HepG2 (cell line): ENCODE results near the gene TRAPPC5. TPM values are rescaled to one million over a fixed set of nuclear protein-coding genes. Genes with fewer than 3 reads are reported as not detected.

ENCODE experiments used
- ATAC-seq: fragments of 200-7000 bp; cut with Tn5 transposase; 3 replicates; pipeline ENCODE4 v1.9.1; 2020; ENCODE audit warnings: mild to moderate bottlenecking, moderate library complexity
- BruUV-seq: library from RNA; stranded (reverse); fragments of 400-500 nt; replicated peaks from 2 replicates; lab custom pipeline; 2021; lab: Mats Ljungman, UMichigan
- CTCF ChIA-PET: fragments of 300-600 bp; formaldehyde crosslinking; extraction: SDS; loops from one replicate; lab custom pipeline; 2021; ENCODE audit warnings: low total read pairs, inconsistent platforms, low intra/inter-chr PET ratio; lab: Yijun Ruan, JAX
- POLR2A ChIA-PET: fragments of 350-600 bp; sonication (Branson Sonifier 250); formaldehyde crosslinking; loops from one replicate; lab custom pipeline; 2020; ENCODE audit warnings: antibody characterized with exemption, inconsistent platforms; lab: Yijun Ruan, JAX
- DNase-seq: peaks from one replicate; pipeline ENCODE4 v3.0.0-alpha.2; 2015; ENCODE audit warnings: low spot score
- FAIRE-seq: peaks from 3 replicates; lab custom pipeline; 2011; peaks lifted over from hg19 to GRCh38; lab: Jason Lieb, UNC
- H2AFZ ChIP-seq: one replicate; pipeline ENCODE4 v1.6.1; 2011; ENCODE audit warnings: low read length, inconsistent platforms
- H3K27ac ChIP-seq: fragments of 300-600 bp; 3 replicates; pipeline ENCODE4 v1.8.0; 2011; ENCODE audit warnings: mixed run types, mild to moderate bottlenecking, mixed read lengths, low read length, inconsistent platforms; ENCODE audit not compliant: insufficient read depth; ENCODE audit errors: extremely low read length
- H3K27me3 ChIP-seq, 2 experiments: fragments of 200-600 bp in 1 of 2; 2 replicates in 1 of 2; 3 replicates in 1 of 2; pipeline versions ENCODE4 v1.6.0 to v1.8.0; 2011; ENCODE audit warnings: low read length in 2 of 2, mild to moderate bottlenecking in 2 of 2, moderate library complexity in 2 of 2, inconsistent platforms in 1 of 2; ENCODE audit not compliant: insufficient read depth in 2 of 2, control insufficient read depth in 1 of 2
- H3K36me3 ChIP-seq, 2 experiments: fragments of 200-600 bp in 1 of 2; replicated peaks in 1 of 2; 2 replicates in 1 of 2; 3 replicates in 1 of 2; pipeline versions ENCODE4 v1.5.1 to v1.8.0; 2011; ENCODE audit warnings: low read length in 2 of 2, inconsistent platforms in 1 of 2; ENCODE audit not compliant: insufficient read depth in 2 of 2, control insufficient read depth in 1 of 2
- H3K4me1 ChIP-seq: 2 replicates; pipeline ENCODE4 v1.5.1; 2012; ENCODE audit warnings: low read length, inconsistent platforms; ENCODE audit not compliant: insufficient read depth
- H3K4me2 ChIP-seq: 2 replicates; pipeline ENCODE4 v1.6.0; 2011; ENCODE audit warnings: low read depth, low read length, inconsistent platforms
- H3K4me3 ChIP-seq, 3 experiments: fragments of 200-600 bp in 1 of 3; sonication (generic), shearing (Covaris generic) in 1 of 3; replicated peaks in 1 of 3; 2 replicates each; pipeline ENCODE4 v1.5.1; 2011 to 2016; ENCODE audit warnings: low read length in 3 of 3, inconsistent platforms in 2 of 3, low read depth in 2 of 3, mild to moderate bottlenecking in 2 of 3, control low read depth in 1 of 3, mixed read lengths in 1 of 3; ENCODE audit not compliant: insufficient read depth in 1 of 3
- H3K79me2 ChIP-seq: one replicate; pipeline ENCODE4 v1.6.1; 2011; ENCODE audit warnings: low read length, inconsistent platforms; ENCODE audit not compliant: insufficient read depth
- H3K9ac ChIP-seq: 2 replicates; pipeline ENCODE4 v1.6.0; 2011; ENCODE audit warnings: mild to moderate bottlenecking, low read depth, low read length, inconsistent platforms; ENCODE audit not compliant: insufficient read depth
- H3K9me3 ChIP-seq: 2 replicates; pipeline ENCODE4 v1.5.1; 2012; ENCODE audit warnings: mild to moderate bottlenecking, low read length
- H4K20me1 ChIP-seq: 2 replicates; pipeline ENCODE4 v1.6.0; 2011; ENCODE audit warnings: inconsistent platforms, mild to moderate bottlenecking, low read length, moderate library complexity; ENCODE audit not compliant: insufficient read depth
- AHR ChIP-seq: IDR thresholded peaks from 2 replicates; pipeline ENCODE4 v1.6.1; 2018; ENCODE audit warnings: missing genetic modification reagents, missing compliant biosample characterization
- ATF1 ChIP-seq: IDR thresholded peaks from 2 replicates; pipeline ENCODE4 v1.6.1; 2016; ENCODE audit warnings: mild to moderate bottlenecking, control low read depth
- ETV6 ChIP-seq: sonication (generic); formaldehyde crosslinking; conservative IDR thresholded peaks from 2 replicates; pipeline ENCODE4 v1.4.0; 2020; ENCODE audit warnings: missing genetic modification reagents
- FOXO1 ChIP-seq: sonication (generic); formaldehyde crosslinking; IDR thresholded peaks from 2 replicates; pipeline ENCODE4 v1.4.0; 2020; ENCODE audit warnings: missing genetic modification reagents
- GATA4 ChIP-seq: sonication (generic); IDR thresholded peaks from 2 replicates; pipeline ENCODE4 v1.6.1; 2016; ENCODE audit warnings: antibody characterized with exemption, low read depth, borderline replicate concordance
- HNF1B ChIP-seq: sonication (generic); formaldehyde crosslinking; IDR thresholded peaks from 2 replicates; pipeline ENCODE4 v1.5.1; 2020; ENCODE audit warnings: mild to moderate bottlenecking, moderate library complexity, missing genetic modification reagents
- IRX3 ChIP-seq: sonication (generic); formaldehyde crosslinking; IDR thresholded peaks from 2 replicates; pipeline ENCODE4 v1.8.1; 2023; ENCODE audit warnings: mild to moderate bottlenecking, low read depth, missing genetic modification reagents, borderline replicate concordance
- MTF2 ChIP-seq: sonication (generic); formaldehyde crosslinking; IDR thresholded peaks from 2 replicates; pipeline ENCODE4 v1.5.0; 2020; ENCODE audit warnings: missing genetic modification reagents, borderline replicate concordance
- NFE2L1 ChIP-seq: sonication (generic); formaldehyde crosslinking; IDR thresholded peaks from 2 replicates; pipeline ENCODE4 v1.4.0; 2020; ENCODE audit warnings: missing genetic modification reagents, mild to moderate bottlenecking, borderline replicate concordance
- NFRKB ChIP-seq: fragments of 450-650 bp; IDR thresholded peaks from 2 replicates; pipeline ENCODE4 v1.6.1; 2017
- NFYB ChIP-seq: sonication (generic); formaldehyde crosslinking; IDR thresholded peaks from 2 replicates; pipeline ENCODE4 v1.4.0; 2020; ENCODE audit warnings: missing genetic modification reagents
- NFYC ChIP-seq: IDR thresholded peaks from 2 replicates; pipeline ENCODE4 v1.6.1; 2016; ENCODE audit warnings: missing genetic modification reagents, missing compliant biosample characterization
- NPAS2 ChIP-seq: sonication (generic); formaldehyde crosslinking; IDR thresholded peaks from 2 replicates; pipeline ENCODE4 v1.8.0; 2022; ENCODE audit warnings: mild to moderate bottlenecking, missing genetic modification reagents, borderline replicate concordance
- SIN3A ChIP-seq: IDR thresholded peaks from 2 replicates; pipeline ENCODE4 v1.6.1; 2011; ENCODE audit warnings: low read depth, mild to moderate bottlenecking, control low read depth, low read length, borderline replicate concordance
- SP2 ChIP-seq: sonication (generic); formaldehyde crosslinking; IDR thresholded peaks from 2 replicates; pipeline ENCODE4 v1.5.1; 2020; ENCODE audit warnings: mild to moderate bottlenecking, missing genetic modification reagents
- SRSF9 ChIP-seq: fragments of 200-400 bp; formaldehyde crosslinking; IDR thresholded peaks from 2 replicates; pipeline ENCODE4 v1.6.1; 2018; ENCODE audit warnings: borderline replicate concordance, mild to moderate bottlenecking, low read depth, low read length; ENCODE audit not compliant: insufficient read depth, poor library complexity, severe bottlenecking
- ZBTB38 ChIP-seq: sonication (generic); formaldehyde crosslinking; IDR thresholded peaks from 2 replicates; pipeline ENCODE4 v1.5.1; 2020; ENCODE audit warnings: mild to moderate bottlenecking, missing genetic modification reagents
- ZNF460 ChIP-seq: sonication (generic); formaldehyde crosslinking; IDR thresholded peaks from 2 replicates; pipeline ENCODE4 v1.5.1; 2020; ENCODE audit warnings: missing genetic modification reagents, mild to moderate bottlenecking, borderline replicate concordance
- WGBS: methylation state at CpG from one replicate; pipeline ENCODE4 v1.1.6; 2017; ENCODE audit warnings: low lambda C conversion rate; 5-methylcytosine and 5-hydroxymethylcytosine counted together
- in situ Hi-C: cut with HindIII; loops from 2 replicates; pipeline ENCODE4 v1.10.0; 2017; ENCODE audit warnings: low pct_unique_long_range_greater_than_20kb; ENCODE audit not compliant: extremely low pct_ligation_motif_present
- intact Hi-C: fragments of 100-400 bp; cut with micrococcal nuclease; formaldehyde crosslinking; loops from one replicate; pipeline ENCODE4 v1.10.0; 2022; ENCODE audit not compliant: unreplicated experiment
- polyA plus RNA-seq, 8 experiments: library from polyadenylated mRNA; depleted of rRNA in 3 of 8; stranded (reverse) in 7 of 8; unstranded in 1 of 8; fragments of >200 nt; fragmentation: Illumina TruSeq in 4 of 8; extraction: Trizol in 4 of 8; gene quantifications; 2 replicates each; pipeline versions ENCODE4 v1.2.1 to v1.2.3, GENCODE V29; 2011 to 2016; ENCODE audit warnings: low read depth in 4 of 8, missing spikeins in 1 of 8, mixed read lengths in 1 of 8; ENCODE audit not compliant: insufficient read depth in 1 of 8
- total RNA-seq, 5 experiments: library from RNA; depleted of rRNA; stranded (reverse); fragments of >200 nt; fragmentation: Illumina TruSeq; extraction: Trizol; gene quantifications; 2 replicates each; pipeline ENCODE4 v1.2.3, GENCODE V29; 2016; ENCODE audit warnings: low read depth in 1 of 5
- TF ChIP-seq, protein P1 (sequence below): sonication (generic); formaldehyde crosslinking; IDR thresholded peaks from 2 replicates; pipeline ENCODE4 v1.4.0; 2020; ENCODE audit warnings: low read depth, mild to moderate bottlenecking, missing genetic modification reagents
- TF ChIP-seq, protein P2 (sequence below): IDR thresholded peaks from 2 replicates; pipeline ENCODE4 v1.6.1; 2016; ENCODE audit warnings: control low read depth

The TRAPPC5 gene
- total and polyA plus RNA-seq, 2 of the 13 experiments (the other 11 are each of a cell fraction or from before 2014, with no cell fraction given) = 38.5 to 78.7 TPM

DNA sequence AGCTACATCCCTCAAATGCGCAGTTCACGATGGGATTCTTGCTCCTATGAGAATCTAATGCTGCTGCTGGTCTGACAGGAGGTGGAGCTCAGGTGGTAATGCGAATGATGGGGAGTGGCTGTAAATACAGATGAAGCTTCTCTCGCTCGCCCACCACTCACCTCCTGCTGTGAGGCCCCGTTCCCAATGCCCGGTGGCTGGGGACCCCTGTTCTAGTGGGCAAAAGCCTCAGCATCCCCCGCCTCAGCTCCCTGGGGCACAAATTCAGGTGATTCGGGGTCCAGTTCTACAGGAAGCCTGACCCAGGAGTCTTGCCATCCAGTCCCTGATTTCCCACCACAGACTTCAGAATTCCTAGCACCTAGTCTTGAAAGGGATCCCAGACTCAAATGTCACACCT lies 8.1 kb upstream of the TRAPPC5 start (continued):
- TF ChIP-seq SRSF9 (no peak), SIN3A (no peak)

- intact Hi-C loops (no loop called here), in situ Hi-C loops (no loop called here)
- DNase-seq (peak; percentile 21), FAIRE-seq (no peak), ATAC-seq (peak; percentile 64)
- H3K27ac ChIP-seq = no peak overlapping the region
- H2AFZ ChIP-seq = no peak overlapping the region
- H3K79me2 ChIP-seq = no peaks in the 10 kb centered on the region
- 33% methylated on average over 20 of the region's 21 CpGs for WGBS
- H3K9me3 ChIP-seq = no peaks in the 10 kb centered on the region
- H3K36me3 ChIP-seq = no peaks in the 10 kb centered on the region
- H3K9ac ChIP-seq = no peak overlapping the region
- POLR2A ChIA-PET = interaction anchor here (1.2 kb wide), 1 partner anchor 45 kb away, joined by 3 read pairs; the partner anchor contains the start of genes PET100 and XAB2
- CTCF ChIA-PET = no interaction called here
- H4K20me1 ChIP-seq = no peaks in the 10 kb centered on the region
- H3K4me3 ChIP-seq = no peak overlapping the region
- no TSS peak for BruUV-seq
- H3K4me2 ChIP-seq = no peak overlapping the region
- H3K27me3 ChIP-seq = peaks cover 3 to 35% of the 10 kb centered on the region in 2 experiments; a peak in 2 of 5 replicates
- peaks cover 14% of the 10 kb centered on the region for H3K4me1 ChIP-seq
- TF ChIP-seq FOXO1 (CRISPR knock-in tag) (no peak), HNF1B (CRISPR knock-in tag) (no peak), MTF2 (CRISPR knock-in tag) (no peak), NFE2L1 (CRISPR knock-in tag) (no peak), ZBTB38 (CRISPR knock-in tag) (no peak), ATF1 (CRISPR knock-in tag) (no peak), ETV6 (CRISPR knock-in tag) (no peak), NFYB (CRISPR knock-in tag) (peak; percentile 54), ZNF460 (CRISPR knock-in tag) (no peak), NFRKB (no peak), SP2 (CRISPR knock-in tag) (peak; percentile 57), NFYC (CRISPR knock-in tag) (peak; percentile 56), IRX3 (CRISPR knock-in tag) (no peak), GATA4 (no peak), AHR (CRISPR knock-in tag) (no peak), NPAS2 (no peak)
- TF ChIP-seq, protein P1, sequence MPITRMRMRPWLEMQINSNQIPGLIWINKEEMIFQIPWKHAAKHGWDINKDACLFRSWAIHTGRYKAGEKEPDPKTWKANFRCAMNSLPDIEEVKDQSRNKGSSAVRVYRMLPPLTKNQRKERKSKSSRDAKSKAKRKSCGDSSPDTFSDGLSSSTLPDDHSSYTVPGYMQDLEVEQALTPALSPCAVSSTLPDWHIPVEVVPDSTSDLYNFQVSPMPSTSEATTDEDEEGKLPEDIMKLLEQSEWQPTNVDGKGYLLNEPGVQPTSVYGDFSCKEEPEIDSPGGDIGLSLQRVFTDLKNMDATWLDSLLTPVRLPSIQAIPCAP (CRISPR knock-in tag) = no peak
- TF ChIP-seq, protein P2, sequence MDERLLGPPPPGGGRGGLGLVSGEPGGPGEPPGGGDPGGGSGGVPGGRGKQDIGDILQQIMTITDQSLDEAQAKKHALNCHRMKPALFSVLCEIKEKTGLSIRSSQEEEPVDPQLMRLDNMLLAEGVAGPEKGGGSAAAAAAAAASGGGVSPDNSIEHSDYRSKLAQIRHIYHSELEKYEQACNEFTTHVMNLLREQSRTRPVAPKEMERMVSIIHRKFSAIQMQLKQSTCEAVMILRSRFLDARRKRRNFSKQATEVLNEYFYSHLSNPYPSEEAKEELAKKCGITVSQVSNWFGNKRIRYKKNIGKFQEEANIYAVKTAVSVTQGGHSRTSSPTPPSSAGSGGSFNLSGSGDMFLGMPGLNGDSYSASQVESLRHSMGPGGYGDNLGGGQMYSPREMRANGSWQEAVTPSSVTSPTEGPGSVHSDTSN (CRISPR knock-in tag) = peak; percentile 87
- TF ChIP-seq, all 625 proteins: peak for 4
Measured at GRCh38 chr19:7674010-7675005, 6.3 kb upstream of the TRAPPC5 start.
